HepG2 (cell line): ENCODE data around the gene STKLD1. TPM values are rescaled to one million over a fixed set of nuclear protein-coding genes. Genes with fewer than 3 reads are reported as not detected.

Experiments
- ATRX ChIP-seq: sonication (generic); formaldehyde crosslinking; IDR thresholded peaks from 2 replicates; pipeline ENCODE4 v1.4.0; 2020; ENCODE audit warnings: missing genetic modification reagents, borderline replicate concordance
- BRD4 ChIP-seq: sonication (generic); formaldehyde crosslinking; IDR thresholded peaks from 2 replicates; pipeline ENCODE4 v1.4.0; 2020; ENCODE audit warnings: missing genetic modification reagents
- GLMP ChIP-seq: sonication (generic); formaldehyde crosslinking; IDR thresholded peaks from 2 replicates; pipeline ENCODE4 v1.9.0; 2021; ENCODE audit warnings: missing genetic modification reagents, mild to moderate bottlenecking, borderline replicate concordance
- HOXA3 ChIP-seq: sonication (generic); formaldehyde crosslinking; IDR thresholded peaks from 2 replicates; pipeline ENCODE4 v1.5.0; 2020; ENCODE audit warnings: missing genetic modification reagents
- IRF2 ChIP-seq: IDR thresholded peaks from 2 replicates; pipeline ENCODE4 v1.6.1; 2018; ENCODE audit warnings: missing genetic modification reagents, missing compliant biosample characterization
- KMT2B ChIP-seq: IDR thresholded peaks from 2 replicates; pipeline ENCODE4 v1.6.1; 2016; ENCODE audit warnings: missing genetic modification reagents, missing compliant biosample characterization
- MYC ChIP-seq: sonication (generic); formaldehyde crosslinking; IDR thresholded peaks from 2 replicates; pipeline ENCODE4 v1.9.0; 2021; ENCODE audit warnings: missing genetic modification reagents, borderline replicate concordance
- NKX3-1 ChIP-seq: sonication (generic); formaldehyde crosslinking; IDR thresholded peaks from 2 replicates; pipeline ENCODE4 v1.5.0; 2020; ENCODE audit warnings: missing genetic modification reagents
- NONO ChIP-seq, 2 experiments: fragments of 450-650 bp in 1 of 2; sonication (generic) in 1 of 2; formaldehyde crosslinking in 1 of 2; IDR thresholded peaks in 1 of 2; conservative IDR thresholded peaks in 1 of 2; 2 replicates each; pipeline versions ENCODE4 v1.6.1 to v1.8.0; 2017 to 2022; ENCODE audit warnings: mild to moderate bottlenecking in 1 of 2, missing genetic modification reagents in 1 of 2, moderate library complexity in 1 of 2
- PREB ChIP-seq: sonication (generic); formaldehyde crosslinking; IDR thresholded peaks from 2 replicates; pipeline ENCODE4 v1.4.0; 2020; ENCODE audit warnings: missing genetic modification reagents
- PRPF4 ChIP-seq: fragments of 200-400 bp; formaldehyde crosslinking; IDR thresholded peaks from 2 replicates; pipeline ENCODE4 v1.6.1; 2016; ENCODE audit warnings: low read length, low read depth; ENCODE audit not compliant: poor library complexity, severe bottlenecking
- RAD21 ChIP-seq: fragments of 450-650 bp; formaldehyde crosslinking; IDR thresholded peaks from 2 replicates; pipeline ENCODE4 v1.5.0; 2020; ENCODE audit warnings: mild to moderate bottlenecking
- RELA ChIP-seq: sonication (generic); formaldehyde crosslinking; IDR thresholded peaks from 2 replicates; pipeline ENCODE4 v1.4.0; 2020; ENCODE audit warnings: missing genetic modification reagents
- SAP130 ChIP-seq: IDR thresholded peaks from 2 replicates; pipeline ENCODE4 v1.6.1; 2016; ENCODE audit warnings: low read depth
- STAG1 ChIP-seq: sonication (generic); formaldehyde crosslinking; IDR thresholded peaks from 2 replicates; pipeline ENCODE4 v1.4.0; 2020; ENCODE audit warnings: missing genetic modification reagents
- TFDP2 ChIP-seq: sonication (generic); formaldehyde crosslinking; IDR thresholded peaks from 2 replicates; pipeline ENCODE4 v1.4.0; 2020; ENCODE audit warnings: missing genetic modification reagents
- THAP11 ChIP-seq: IDR thresholded peaks from 2 replicates; pipeline ENCODE4 v1.6.1; 2016; ENCODE audit warnings: missing biosample characterization, missing genetic modification reagents
- THAP9 ChIP-seq: sonication (generic); formaldehyde crosslinking; IDR thresholded peaks from 2 replicates; pipeline ENCODE4; 2020; ENCODE audit warnings: missing genetic modification reagents, mild to moderate bottlenecking, borderline replicate concordance
- ZBTB33 ChIP-seq: sonication (generic); formaldehyde crosslinking; IDR thresholded peaks from 2 replicates; pipeline ENCODE4 v1.4.0; 2020; ENCODE audit warnings: missing genetic modification reagents
- ZMYM2 ChIP-seq: sonication (generic); formaldehyde crosslinking; IDR thresholded peaks from 2 replicates; pipeline ENCODE4 v1.8.0; 2022; ENCODE audit warnings: mild to moderate bottlenecking, missing genetic modification reagents
- ZNF101 ChIP-seq: sonication (generic); formaldehyde crosslinking; IDR thresholded peaks from 2 replicates; pipeline ENCODE4 v1.4.0; 2020; ENCODE audit warnings: mild to moderate bottlenecking, low read depth, missing genetic modification reagents, borderline replicate concordance
- ZNF121 ChIP-seq: sonication (generic); formaldehyde crosslinking; IDR thresholded peaks from 2 replicates; pipeline ENCODE4 v1.5.0; 2020; ENCODE audit warnings: mild to moderate bottlenecking, missing genetic modification reagents
- polyA plus RNA-seq, 8 experiments: library from polyadenylated mRNA; depleted of rRNA in 3 of 8; stranded (reverse) in 7 of 8; unstranded in 1 of 8; fragments of >200 nt; fragmentation: Illumina TruSeq in 4 of 8; extraction: Trizol in 4 of 8; gene quantifications; 2 replicates each; pipeline versions ENCODE4 v1.2.1 to v1.2.3, GENCODE V29; 2011 to 2016; ENCODE audit warnings: low read depth in 4 of 8, missing spikeins in 1 of 8, mixed read lengths in 1 of 8; ENCODE audit not compliant: insufficient read depth in 1 of 8
- total RNA-seq, 5 experiments: library from RNA; depleted of rRNA; stranded (reverse); fragments of >200 nt; fragmentation: Illumina TruSeq; extraction: Trizol; gene quantifications; 2 replicates each; pipeline ENCODE4 v1.2.3, GENCODE V29; 2016; ENCODE audit warnings: low read depth in 1 of 5

Gene STKLD1
- total and polyA plus RNA-seq, 2 of the 13 experiments (the other 11 are each of a cell fraction or from before 2014, with no cell fraction given), result 1.5 to 2.2 TPM

- TF ChIP-seq PRPF4 (no peak), RAD21 (peak; percentile 91), STAG1 (CRISPR knock-in tag) (peak; percentile 78), ATRX (CRISPR knock-in tag) (no peak), MYC (CRISPR knock-in tag) (peak; percentile 69; the same call in 1 of the 2 replicates), ZBTB33 (CRISPR knock-in tag) (peak; percentile 96), THAP11 (CRISPR knock-in tag) (no peak), SAP130 (CRISPR knock-in tag) (peak; percentile 55; the same call in 1 of the 2 replicates), RELA (CRISPR knock-in tag) (no peak), ZMYM2 (no peak), NKX3-1 (CRISPR knock-in tag) (no peak), BRD4 (CRISPR knock-in tag) (no peak), KMT2B (CRISPR knock-in tag) (no peak), GLMP (CRISPR knock-in tag) (no peak), PREB (CRISPR knock-in tag) (no peak), TFDP2 (no peak), NONO (IDR thresholded peaks at IDR 0.05) (no peak), NONO (CRISPR knock-in tag; conservative IDR thresholded peaks at IDR 0.05) (peak; percentile 67; the same call in 1 of the 2 replicates), HOXA3 (peak; percentile 35; the same call in 1 of the 2 replicates), ZNF101 (CRISPR knock-in tag) (no peak), ZNF121 (CRISPR knock-in tag) (0 out of 2 replicates have a peak, but pooled peaks have one; percentile 35), IRF2 (no peak), THAP9 (CRISPR knock-in tag) (0 out of 2 replicates have a peak, but pooled peaks have one; percentile 61)
Measured at GRCh38 chr9:133406480-133407307, 30.5 kb downstream of the STKLD1 start (continued).
